Mucosa of descending colon (tissue), 3 donors: Measurements from ENCODE around the gene TEKT5. TPM values are rescaled to one million over a fixed set of nuclear protein-coding genes. Genes with fewer than 3 reads are reported as not detected.
"Not testable (repeated sequence)": the region's sequence is repeated elsewhere in the genome, so short reads cannot be mapped to it uniquely, and the experiment has no call there.

ENCODE experiments used
- ATAC-seq: fragments of 200-7000 bp; cut with Tn5 transposase; one replicate; pipeline ENCODE4 v1.9.1; 2020; ENCODE audit warnings: mild to moderate bottlenecking, moderate library complexity
- DNase-seq, 3 donors: peaks; one replicate each; pipeline ENCODE4 v3.0.0-alpha.2; 2020
- H3K36me3 ChIP-seq: fragments of 200-600 bp; one replicate; pipeline ENCODE4 v1.8.0; 2021; ENCODE audit warnings: low read depth, mild to moderate bottlenecking
- H3K4me1 ChIP-seq: fragments of 200-600 bp; one replicate; pipeline ENCODE4 v1.8.0; 2021; ENCODE audit warnings: low read depth, mild to moderate bottlenecking
- H3K4me3 ChIP-seq: fragments of 200-600 bp; one replicate; pipeline ENCODE4 v1.8.0; 2021; ENCODE audit warnings: mild to moderate bottlenecking
- H3K9me3 ChIP-seq: fragments of 200-600 bp; one replicate; pipeline ENCODE4 v1.8.0; 2021; ENCODE audit warnings: mild to moderate bottlenecking
- intact Hi-C, 2 donors: fragments of 100-400 bp; cut with DNase I in 1 of 2; cut with micrococcal nuclease in 1 of 2; formaldehyde crosslinking; loops; one replicate each; pipeline versions ENCODE4 v1.11.0 to v1.11.1; 2022; cut with DNase I, micrococcal nuclease
- total RNA-seq, 3 donors: library from RNA; stranded (reverse); fragmentation: NEBNext Ultra II Directional in 2 of 3; extraction: Animal tissue kit (Norgen Biotek cat#: 25700) in 2 of 3; gene quantifications; one replicate each; pipeline versions ENCODE4 v1.2.1 to v1.2.4, GENCODE V29; 2021 to 2023
- TF ChIP-seq, protein P1 (sequence below): fragments of 200-600 bp; IDR thresholded peaks from one replicate; pipeline ENCODE4 v1.8.0; 2022; ENCODE audit warnings: antibody characterized with exemption, mild to moderate bottlenecking
- donor health status: DM: no; HTN: no; CAD: no; lungs with moderate emphysema.
- donor health status: DM: no; HTN: no; CAD: no.
- donor health status: DM: no; HTN: yes; CAD: no.

The TEKT5 gene
- total RNA-seq, 3 donors from 2014 or later: 0.28 to 0.90 (median 0.46) TPM

DNA sequence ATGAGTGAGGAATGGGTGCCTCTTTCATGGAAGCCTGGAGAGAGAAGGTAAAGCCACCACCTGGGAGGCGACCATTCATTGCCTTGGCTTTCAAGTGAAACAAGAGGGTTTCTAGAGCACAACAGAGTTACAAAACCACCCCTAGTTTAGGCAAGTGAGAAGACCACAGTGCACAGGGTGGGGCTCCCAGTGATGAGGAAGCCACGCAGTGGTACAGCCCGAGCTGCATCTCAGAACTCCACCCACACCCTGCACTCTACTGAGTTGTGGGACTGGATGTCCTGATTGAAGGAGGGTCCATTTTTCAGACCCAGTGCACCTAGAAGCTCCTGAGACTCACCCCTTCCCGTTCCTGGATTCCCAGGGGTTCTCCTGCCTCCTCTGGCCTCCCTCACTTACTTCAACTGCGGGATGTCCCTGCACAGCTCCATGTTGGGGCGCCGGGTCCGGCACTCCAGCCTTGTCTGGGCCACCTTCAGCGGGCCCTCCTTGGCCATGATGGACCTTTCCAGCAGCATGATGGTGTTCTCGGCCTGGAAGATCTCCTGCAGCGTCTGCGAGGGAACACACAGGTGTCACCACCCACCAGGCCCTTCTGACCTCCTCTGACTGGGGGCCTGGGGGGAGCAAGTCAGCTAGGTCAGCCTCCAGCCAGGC lies 59.2 kb downstream of the TEKT5 start:
- intact Hi-C loops: no loop called here
- Histone ChIP-seq H3K36me3 (no peaks in the 10 kb centered on the region), H3K4me1 (no peaks in the 10 kb centered on the region), H3K9me3 (no peaks in the 10 kb centered on the region), H3K4me3 (no peak overlapping the region)
- no peak for ATAC-seq
- peak in 1 of 3 donors; percentile 20 for DNase-seq
- TF ChIP-seq, protein P1, sequence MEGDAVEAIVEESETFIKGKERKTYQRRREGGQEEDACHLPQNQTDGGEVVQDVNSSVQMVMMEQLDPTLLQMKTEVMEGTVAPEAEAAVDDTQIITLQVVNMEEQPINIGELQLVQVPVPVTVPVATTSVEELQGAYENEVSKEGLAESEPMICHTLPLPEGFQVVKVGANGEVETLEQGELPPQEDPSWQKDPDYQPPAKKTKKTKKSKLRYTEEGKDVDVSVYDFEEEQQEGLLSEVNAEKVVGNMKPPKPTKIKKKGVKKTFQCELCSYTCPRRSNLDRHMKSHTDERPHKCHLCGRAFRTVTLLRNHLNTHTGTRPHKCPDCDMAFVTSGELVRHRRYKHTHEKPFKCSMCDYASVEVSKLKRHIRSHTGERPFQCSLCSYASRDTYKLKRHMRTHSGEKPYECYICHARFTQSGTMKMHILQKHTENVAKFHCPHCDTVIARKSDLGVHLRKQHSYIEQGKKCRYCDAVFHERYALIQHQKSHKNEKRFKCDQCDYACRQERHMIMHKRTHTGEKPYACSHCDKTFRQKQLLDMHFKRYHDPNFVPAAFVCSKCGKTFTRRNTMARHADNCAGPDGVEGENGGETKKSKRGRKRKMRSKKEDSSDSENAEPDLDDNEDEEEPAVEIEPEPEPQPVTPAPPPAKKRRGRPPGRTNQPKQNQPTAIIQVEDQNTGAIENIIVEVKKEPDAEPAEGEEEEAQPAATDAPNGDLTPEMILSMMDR: no peak

DNA sequence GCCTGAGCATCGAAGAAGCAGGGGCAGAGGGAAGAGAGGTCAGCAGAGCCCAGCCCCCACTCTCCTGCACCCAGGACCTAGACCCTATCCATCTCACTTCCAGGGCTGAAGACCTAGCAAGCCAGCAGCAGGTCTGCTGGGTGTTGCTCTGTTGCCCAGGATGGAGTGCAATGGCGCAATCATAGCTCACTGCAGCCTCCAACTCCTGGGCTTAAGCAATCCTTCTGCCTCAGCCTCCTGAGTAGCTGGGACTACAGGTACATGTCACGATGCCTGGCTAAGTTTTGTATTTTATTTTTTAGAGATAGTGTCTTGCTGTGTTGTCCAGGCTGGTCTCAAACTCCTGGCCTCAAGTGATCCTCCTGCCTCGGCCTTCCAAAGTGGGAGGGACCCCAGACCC lies 61.3 kb downstream of the TEKT5 start:
- DNase-seq, ATAC-seq, H3K36me3 ChIP-seq, H3K4me3 ChIP-seq, intact Hi-C loops, H3K9me3 ChIP-seq, H3K4me1 ChIP-seq: not testable (repeated sequence)

DNA sequence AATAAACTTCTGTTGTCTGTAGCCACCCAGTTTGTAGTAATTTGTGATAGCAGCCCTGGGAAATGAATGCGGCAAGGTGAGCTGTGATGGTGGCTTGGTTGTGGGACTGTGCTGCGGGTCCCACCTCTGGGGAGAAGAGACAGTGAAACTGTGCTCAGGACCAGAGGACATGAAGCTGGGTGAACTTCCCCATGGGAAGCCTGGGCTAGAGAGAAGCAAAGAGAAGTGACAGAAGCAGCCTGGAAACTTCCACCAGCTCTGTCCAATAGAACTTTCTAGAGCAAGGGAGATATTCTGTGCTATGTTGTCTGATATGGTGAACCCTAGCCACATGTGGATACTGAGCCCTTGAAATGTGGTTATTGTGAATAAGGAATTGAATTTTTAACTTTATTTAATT lies 62.8 kb downstream of the TEKT5 start:
- H3K4me1 ChIP-seq: no peaks in the 10 kb centered on the region
- no peaks in the 10 kb centered on the region for H3K36me3 ChIP-seq
- no peak for DNase-seq
- intact Hi-C loops: no loop called here
- ATAC-seq: no peak
- H3K9me3 ChIP-seq: no peaks in the 10 kb centered on the region
- H3K4me3 ChIP-seq: no peak overlapping the region
- TF ChIP-seq, protein P1: no peak

DNA sequence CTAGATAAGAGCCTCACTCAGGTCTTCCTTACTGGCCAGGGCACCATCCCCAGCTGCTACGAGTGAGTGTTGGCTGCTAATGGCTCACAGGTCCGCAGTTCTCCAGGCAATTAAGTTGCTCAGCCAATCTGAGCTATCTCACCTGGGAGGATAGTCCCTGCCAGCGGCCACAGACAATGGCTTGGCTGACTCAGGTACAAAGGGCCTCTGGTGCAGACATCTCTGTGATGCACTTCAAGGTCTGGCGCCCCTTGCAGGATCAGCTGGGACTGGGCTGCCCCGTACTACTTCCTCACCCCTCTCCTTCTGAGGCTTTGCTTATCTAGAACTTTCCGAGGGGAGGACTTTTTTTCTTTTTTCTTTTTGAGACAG lies 65.2 kb downstream of the TEKT5 start:
- Histone ChIP-seq H3K36me3 (no peaks in the 10 kb centered on the region), H3K4me1 (no peaks in the 10 kb centered on the region), H3K4me3 (no peak overlapping the region), H3K9me3 (no peaks in the 10 kb centered on the region)
- DNase-seq (peak in 1 of 3 donors; percentile 39), ATAC-seq (peak; percentile 81)
- intact Hi-C loops: no loop called here
- TF ChIP-seq, protein P1: no peak

DNA sequence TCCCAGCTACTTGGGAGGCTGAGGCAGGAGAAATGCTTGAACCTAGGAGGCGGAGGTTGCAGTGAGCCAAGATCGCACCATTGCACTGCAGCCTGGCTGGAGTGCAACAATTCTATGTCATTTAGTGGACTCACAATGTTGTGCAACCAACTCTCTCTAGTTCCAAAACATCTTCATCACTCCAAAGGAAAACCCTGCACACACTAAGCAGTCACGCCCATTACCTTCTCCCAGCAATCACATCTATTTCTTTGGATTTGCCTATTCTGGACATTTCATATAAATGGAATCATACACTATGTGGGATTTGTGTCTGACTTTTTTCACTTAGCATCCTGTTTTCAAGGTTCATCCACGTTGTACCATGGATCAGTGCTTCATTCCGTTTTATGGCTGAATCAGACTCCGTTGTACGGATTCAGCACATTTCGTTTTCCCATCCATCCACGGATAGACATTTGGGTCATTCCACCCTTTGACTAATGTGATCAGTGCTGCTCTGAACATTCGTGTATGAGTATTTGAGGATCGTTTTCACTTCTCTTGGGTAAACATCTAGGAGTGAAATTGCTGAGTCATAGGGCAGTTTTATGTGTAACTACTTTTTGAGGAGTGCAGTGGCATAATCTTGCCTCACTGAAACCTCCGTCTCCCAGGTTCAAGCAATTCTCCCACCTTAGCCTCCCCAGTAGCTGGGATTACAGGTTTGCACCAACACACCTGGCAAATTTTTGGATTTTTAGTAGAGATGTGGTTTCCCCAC lies 69.0 kb downstream of the TEKT5 start:
- TF ChIP-seq, protein P1: no peak
- DNase-seq (no peak), ATAC-seq (peak; percentile 51)
- no peak overlapping the region for H3K4me3 ChIP-seq
- H3K36me3 ChIP-seq: no peaks in the 10 kb centered on the region
- intact Hi-C loops: no loop called here
- H3K4me1 ChIP-seq: no peaks in the 10 kb centered on the region
- no peaks in the 10 kb centered on the region for H3K9me3 ChIP-seq

DNA sequence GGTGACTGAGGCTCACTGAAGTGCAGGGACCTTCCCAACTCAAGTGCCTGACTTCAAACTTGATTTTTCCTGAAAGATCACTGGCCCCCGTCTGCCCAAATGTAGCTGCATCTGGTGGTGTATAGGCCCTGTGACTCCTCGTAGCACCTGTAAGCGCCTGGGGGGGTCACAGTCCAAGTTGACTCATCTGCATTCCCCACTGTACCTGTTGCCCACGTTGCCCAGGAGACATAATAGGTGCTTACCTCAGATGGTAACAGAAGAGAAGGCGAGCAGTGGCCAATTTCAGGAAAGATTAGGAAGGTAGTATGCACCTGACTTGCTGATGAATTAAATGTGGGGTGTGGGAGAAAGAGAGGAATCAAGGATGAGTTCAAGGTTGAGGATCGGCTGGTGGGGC lies 70.2 kb downstream of the TEKT5 start:
- no peak for DNase-seq
- no peaks in the 10 kb centered on the region for H3K4me1 ChIP-seq
- ATAC-seq: no peak
- TF ChIP-seq, protein P1: no peak
- intact Hi-C loops: no loop called here
- H3K4me3 ChIP-seq: no peak overlapping the region
- no peaks in the 10 kb centered on the region for H3K36me3 ChIP-seq
- no peaks in the 10 kb centered on the region for H3K9me3 ChIP-seq
